GM20431 (cell line): ENCODE measurements around the gene DIO1.

ENCODE experiments used
- in situ Hi-C: fragments of 300-500 bp; cut with MseI, MboI; formaldehyde crosslinking; loops from one replicate; pipeline ENCODE4 v1.15.0; 2020; ENCODE audit warnings: low sequenced_read_pairs; ENCODE audit not compliant: unreplicated experiment

The DIO1 gene

DNA sequence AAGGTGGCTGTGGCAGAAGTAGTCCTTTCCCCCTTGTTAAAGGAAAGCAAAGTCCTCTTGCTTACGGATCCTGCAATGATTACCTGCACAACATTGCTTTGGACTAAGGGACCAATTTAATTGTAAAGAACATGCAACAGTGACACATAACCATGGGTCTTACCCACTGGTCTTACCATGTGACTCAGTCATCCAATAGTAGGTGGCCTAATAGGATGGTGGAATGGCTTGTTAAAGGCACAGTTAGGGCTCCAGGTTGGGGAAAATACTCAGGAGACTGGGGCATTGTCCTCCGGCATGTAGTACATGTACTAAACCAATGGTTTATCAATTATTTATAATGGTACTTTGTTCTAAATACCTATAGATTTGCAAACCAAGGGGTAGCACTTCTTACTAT lies 2.3 kb upstream of the DIO1 start:
- in situ Hi-C loops: no loop called here

DNA sequence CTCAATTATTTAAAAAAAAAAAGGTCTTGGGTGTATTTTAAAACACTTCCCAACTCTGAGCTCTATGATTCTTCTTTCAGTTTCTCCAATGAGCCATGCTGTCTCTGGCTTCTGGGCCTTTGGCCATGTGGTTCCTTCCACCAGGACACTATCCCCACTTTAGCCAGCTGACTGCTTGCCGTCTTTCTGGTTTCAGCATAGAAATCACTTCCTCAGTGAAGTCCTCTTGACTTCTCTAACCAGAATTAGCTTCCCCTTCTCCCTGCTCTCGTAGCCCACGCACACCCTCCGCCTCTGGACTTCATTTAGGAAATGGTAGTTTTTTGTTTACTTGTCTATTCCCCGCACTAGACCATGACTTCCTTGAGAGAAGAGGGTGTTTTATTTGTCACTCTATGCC lies 1.1 kb upstream of the DIO1 start:
- in situ Hi-C loops: no loop called here

DNA sequence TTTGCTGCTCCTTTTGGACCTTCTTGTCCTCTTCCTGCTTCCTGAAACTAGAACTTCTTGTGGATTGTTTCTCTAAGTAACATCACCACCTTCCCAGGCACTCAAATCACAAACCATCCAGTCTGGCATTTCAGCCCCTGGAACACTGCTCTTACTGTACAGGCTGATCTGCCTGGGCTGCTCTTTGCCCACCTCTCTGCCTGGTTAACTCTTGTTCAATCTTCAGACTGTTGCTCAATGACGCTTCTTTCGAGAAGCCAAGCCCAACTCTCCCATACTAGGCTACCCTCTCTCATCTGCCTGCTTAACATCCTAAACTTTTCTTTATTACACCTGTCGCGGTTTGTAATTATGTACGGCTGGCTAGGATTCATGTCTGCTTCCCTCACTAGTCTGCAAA lies 657 bp downstream of the DIO1 start:
- in situ Hi-C loops: no loop called here

DNA sequence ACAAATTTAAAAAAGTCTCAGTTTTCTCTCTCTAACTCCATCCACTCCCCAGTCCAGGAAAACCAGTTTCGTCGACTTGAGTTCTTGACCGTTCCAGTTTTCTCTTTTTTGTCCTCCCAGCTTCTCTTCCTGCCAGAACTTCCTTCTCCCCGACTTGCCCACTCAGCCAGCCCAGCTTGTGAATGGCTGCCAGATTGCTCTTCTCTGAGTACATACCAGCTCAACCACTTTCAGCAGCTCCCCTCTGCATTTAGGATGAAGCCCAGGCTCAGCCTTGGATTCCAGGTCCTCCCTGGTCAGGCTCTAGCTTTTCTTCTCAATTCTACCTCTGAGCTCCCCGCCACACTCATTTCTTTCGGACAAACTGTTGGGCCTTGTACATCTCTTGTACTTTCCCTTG lies 1.4 kb downstream of the DIO1 start:
- in situ Hi-C loops: no loop called here

DNA sequence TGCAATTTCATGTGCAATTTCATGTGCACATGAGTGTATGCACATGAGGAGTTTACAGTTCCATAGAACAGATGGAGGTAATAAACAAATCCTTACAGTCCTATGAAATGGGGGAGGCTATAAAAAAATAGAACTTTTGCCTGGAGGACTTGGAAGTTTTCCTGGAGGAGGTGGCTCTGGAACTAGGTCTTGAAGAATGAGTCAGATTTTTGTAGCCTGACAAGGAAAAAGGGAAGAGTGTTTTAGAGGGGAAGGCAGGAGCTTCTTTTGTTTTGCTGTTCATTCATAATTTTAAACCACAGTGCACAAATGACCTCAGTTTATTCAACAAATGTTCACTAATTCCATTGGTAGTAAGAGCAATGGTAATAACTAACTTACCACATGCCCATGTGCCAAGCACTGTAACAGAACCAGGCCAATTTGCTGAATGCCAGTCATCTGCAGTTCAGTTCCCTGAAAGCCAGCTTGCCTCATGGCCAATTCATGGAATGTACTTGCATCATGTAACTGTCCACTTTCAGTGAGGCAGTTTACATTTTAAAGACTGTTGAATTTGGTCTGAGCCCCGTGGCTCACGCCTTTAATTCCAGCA lies 2.7 kb downstream of the DIO1 start:
- in situ Hi-C loops: no loop called here

DNA sequence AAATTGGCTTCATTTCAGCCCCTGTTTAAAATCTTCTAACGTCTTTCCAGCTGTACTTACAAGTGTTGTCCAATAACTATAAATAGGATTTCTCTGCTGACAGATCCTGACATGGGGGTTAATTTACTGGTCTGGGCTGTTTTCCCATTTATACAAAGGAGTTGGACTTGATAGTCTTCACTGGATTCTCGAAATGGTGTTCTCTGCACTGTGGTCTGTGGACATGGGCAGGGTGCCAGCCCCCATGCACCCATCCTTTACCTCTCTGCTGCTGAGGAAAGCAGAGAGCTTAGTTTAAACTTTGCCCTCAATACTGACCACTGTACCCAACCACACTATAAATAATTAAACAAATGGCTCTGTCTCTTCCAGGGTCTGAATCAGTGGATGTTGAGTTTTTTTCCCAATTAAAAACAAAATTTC lies 5.2 kb downstream of the DIO1 start:
- in situ Hi-C loops: no loop called here

DNA sequence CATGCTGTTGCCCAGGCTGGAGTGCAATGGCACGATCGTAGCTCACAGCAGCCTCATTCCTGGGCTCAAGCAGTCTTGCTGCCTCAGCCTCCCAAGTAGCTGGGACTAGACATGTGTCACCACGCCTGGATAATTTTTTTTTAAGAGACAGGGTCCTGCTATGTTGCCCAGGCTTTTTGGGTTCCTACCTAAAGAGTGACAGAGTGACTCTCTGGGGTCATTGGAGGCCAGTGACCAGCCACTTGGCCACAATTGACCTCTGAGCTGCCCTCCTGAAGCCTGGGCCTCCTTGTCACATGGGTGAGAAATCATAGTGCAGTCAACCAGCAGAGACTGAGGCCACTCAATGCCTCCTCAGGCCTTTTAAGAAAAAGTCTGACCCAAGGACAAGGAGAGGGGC lies 5.7 kb downstream of the DIO1 start:
- in situ Hi-C loops: no loop called here

DNA sequence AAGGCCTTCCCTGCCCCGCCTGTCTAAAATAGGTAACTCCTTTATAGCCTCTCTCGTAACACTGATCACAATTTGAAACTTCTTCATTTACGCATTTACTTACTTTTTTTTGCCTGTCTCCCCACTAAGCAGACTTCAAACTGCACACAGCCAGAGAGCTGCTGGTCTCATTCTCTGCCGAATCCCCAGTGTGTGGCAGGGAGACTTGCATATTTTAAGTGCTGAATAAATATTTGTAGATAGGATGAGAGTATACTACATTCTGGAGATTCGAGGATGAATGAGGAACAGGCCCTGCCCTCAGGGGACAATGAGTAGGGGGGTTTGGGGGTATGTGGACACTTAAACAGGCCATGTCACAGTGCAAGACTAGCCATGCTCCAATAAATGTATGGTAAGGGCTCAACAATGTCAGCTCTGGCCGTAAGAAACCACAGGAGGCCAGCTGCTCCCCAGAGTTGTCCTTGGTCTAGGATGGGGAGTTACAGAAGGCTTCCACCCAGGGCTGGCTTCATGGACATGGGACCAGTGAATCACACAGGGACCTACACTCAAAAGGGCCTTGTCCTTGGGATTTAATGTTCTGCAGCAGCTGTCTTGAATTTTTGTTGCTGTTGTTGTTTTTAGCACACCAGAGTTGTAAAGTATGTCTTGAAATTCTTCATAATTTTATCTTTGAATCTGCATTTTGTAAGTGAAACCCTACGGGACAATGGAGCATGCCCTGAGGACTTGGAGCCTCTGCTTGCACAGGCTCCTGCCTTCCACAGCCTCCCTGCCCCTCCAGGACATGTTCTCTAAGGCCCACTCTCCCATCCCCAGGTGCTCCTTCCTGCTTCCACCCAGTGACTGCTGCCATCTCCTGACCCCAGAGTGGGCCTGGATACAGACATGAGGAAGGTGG lies 8.5 kb downstream of the DIO1 start:
- in situ Hi-C loops: no loop called here

DNA sequence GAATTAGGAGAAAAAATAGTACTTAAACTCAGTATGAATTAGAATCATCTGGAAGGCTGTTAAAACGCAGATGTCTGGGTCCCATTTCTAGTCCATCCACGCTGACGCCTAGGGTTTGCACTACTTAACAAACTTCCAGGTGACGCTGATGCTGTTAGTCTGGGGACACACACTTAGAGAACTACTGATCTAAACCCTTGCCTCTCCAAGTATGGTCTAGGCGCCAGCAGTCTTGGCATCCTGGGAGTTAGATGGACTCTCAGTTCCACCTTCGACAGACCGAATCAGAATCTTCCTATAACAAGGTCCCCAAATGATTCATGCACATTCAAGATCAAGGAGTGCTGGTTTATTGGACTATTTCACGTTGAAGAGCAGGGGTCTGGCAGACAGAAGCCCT lies 11.5 kb downstream of the DIO1 start:
- in situ Hi-C loops: no loop called here

DNA sequence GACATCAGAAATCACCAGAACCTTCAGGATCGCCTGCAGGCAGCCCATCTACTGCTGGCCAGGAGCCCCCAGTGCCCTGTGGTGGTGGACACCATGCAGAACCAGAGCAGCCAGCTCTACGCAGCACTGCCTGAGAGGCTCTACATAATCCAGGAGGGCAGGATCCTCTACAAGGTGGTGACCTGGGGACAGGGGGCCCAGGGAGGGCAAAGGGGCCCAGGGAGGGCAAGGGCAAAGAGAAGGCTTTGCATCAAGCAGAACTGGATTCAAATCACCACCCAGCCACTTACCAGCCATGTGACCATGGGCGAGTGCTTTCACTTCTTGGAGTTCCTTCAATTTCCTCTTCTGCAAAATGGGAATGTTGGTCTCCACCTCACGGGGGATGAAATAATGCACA lies 12.1 kb downstream of the DIO1 start:
- in situ Hi-C loops: no loop called here

DNA sequence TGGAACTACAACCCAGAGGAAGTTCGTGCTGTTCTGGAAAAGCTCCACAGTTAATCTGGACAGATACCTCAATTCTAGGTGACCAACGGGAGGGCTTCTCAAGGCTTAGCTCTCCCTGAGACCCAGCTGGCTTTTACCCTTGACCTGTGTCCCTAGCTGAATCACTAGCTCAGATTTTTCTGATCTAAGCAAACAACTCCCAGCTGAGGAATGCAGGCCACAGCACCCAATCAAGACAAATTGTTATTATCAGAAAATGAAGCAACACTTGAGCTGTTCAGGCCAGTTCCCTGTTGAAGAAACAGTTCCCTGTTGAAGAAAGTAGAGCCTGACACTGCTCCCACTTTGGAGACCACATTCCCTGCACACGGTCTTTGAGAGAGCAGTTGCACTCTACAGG lies 16.0 kb downstream of the DIO1 start:
- in situ Hi-C loops: no loop called here

DNA sequence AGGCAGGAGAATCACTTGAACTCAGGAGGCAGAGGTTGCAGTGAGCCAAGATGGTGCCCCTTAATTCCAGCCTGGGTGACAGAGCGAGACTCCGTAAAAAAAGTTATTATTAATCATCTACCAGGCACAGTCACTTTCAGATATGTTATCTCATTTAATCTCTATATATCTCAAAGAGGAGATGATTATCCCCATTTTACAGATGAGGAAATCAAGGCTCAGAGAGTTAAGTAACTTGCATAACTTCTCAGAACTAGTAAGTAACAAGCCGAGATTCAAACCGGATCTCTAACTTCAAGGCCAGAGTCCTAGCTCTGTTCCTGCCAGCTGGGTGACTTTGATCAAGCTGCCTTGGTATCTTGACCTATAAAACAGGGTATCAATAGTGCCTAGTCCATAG lies 17.5 kb downstream of the DIO1 start:
- in situ Hi-C loops: no loop called here

DNA sequence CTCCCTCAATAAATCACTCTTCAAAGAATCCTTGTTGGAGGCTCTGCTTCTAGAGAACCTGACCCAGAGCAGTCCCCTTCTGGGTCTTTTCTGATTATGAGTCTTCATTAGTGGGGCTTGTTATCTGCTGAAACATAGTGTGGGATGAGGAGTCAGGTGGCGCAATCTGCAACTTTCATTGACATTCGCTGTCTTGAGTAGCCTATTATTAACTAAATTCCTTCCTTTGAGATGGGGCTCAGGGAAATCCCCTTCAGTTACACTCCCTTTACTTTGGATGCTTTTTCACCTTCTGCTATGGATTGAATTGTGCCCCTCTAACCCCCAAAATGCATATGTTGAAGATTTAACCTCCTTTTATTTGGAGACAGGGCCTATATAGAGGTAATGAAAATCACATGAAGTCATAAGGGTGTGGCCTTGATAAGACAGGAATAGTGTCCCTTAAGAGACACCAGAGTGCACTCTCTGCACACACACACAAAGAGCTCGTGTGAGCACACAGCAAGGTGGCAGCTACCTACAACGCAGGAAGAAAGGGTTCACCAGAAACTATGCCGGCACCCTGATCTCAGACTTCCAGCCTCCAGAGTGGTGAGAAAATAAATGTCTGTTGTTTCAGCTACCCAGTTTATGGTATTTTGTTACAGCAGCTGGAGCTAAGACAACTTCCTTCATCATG lies 19.5 kb downstream of the DIO1 start:
- in situ Hi-C loops: no loop called here

DNA sequence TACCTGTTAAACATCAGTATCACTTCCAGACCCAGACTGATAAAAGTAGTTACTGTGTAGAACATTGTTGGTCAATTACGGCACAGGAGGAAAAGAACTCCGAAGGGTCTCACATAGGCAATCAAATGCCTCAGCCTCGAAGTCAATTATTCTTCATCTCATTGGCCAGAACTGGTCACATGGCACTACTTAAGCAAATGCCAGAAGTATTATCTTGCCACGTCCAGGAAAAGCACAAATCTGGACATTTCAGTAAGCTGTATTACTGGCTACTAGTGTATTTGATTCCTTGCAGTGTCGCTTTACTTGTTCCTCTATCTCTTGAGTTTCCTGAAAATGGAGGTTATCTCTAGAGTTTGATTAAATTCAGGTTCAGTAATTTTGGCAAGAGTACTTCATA lies 24.4 kb downstream of the DIO1 start:
- in situ Hi-C loops: no loop called here

DNA sequence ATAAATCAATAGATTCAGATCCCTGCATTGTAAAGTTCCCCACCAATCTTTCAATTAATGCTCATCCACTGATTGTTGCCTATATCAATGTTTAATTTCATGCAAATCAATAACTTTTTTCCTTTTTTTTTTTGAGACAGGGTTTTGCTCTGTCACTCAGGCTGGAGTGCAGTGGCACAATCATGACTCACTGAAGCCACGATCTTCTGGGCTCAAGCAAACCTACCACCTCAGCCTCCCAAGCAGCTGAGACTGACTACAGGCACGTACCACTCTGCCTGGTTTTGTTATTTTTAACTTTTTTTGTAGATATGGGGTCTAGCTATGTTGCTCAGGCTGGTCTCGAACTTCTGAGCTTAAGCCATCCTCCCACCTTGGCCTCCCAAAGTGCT lies 25.7 kb downstream of the DIO1 start:
- in situ Hi-C loops: no loop called here

DNA sequence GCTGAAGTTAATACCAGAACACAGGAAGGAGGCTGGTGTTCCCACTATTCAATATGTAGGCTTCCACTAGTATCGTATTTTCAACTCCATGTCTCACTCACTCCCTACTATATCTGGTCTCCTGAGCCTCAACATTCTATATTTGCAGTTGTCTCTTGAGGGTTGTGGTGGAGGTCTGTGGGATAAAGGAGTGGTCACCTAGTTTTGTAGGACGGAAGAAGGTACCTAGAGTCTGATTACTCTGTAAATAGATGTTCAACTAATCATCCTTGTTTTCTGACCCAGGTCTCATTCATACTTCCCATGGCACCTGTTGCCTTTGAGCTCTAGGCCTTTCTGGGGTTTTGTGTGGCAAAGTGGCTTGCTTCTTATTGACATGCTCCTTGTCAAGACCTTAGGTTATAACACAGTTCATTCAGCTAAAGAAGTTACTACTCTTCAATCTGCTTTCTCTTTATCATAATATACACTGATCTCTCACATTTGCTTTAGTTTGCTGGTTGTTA lies 33.4 kb downstream of the DIO1 start:
- in situ Hi-C loops: no loop called here

DNA sequence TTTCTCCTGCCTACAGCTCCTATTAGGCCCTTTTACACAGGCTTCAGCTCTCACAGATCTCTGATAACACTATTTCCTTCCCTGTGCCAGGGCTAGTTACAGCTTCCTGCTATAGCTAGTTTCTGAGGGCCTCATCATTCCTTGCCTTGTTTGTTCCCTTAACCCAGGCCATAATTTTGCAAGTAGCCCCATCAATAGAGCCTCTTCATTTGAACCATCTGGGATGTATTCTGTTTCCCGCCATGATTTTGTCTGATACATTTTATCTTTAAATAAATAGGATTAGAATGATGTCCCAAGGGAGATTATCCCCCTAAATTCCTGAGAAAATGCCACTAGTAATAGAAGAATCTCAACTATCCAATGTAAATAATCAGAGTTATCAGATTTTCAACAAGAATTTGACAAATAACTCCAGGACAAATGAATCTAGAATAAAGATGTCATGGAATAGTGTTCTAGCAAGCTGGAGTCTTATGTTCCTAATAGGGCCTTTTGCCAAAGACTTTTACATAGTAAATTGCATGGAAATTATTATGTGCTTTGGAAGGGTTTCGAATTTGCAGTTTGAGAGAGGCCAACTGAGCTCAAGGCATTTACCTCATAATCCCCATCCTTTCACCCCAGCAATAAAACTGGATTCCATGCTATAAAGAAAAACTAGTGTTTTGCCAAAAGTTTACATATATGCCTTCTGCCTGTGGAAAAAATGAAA lies 35.4 kb downstream of the DIO1 start:
- in situ Hi-C loops: no loop called here

DNA sequence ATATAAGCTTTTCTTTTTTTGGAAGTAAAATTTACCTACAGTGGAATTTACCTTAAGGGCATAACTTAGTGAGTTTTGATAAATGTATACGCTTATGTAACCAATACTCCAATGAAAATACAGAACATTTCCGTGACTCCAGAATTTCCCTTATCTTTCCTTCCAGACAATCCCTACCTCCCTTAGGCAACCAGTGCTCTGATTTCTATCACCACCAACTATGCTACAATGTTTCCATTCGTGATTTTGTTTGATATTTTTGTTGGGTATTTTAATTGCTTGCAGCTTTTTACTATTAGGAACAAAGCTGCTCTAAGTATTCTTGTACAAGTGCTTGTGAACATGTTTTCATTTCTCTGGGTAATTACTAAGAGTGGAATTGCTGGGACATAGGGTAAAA lies 36.9 kb downstream of the DIO1 start:
- in situ Hi-C loops: no loop called here

DNA sequence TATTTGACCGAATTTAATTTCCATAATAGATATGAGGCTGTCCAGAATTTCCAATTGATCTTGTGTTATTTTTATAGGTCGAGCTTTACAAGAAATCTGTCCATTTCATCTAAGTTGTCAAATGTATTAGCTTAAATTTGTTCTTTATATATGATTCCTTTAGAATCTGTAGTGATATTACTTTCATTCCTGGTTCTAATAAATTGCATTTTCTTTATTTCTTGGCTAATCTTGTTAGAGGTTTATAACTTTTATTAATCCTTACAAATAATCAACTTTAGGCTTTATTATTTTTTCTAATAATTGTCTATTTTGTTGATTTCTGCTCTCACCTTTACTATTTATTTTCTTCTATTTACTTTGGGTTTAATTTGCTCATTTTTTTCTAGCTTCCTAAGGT lies 37.5 kb downstream of the DIO1 start:
- in situ Hi-C loops: no loop called here

DNA sequence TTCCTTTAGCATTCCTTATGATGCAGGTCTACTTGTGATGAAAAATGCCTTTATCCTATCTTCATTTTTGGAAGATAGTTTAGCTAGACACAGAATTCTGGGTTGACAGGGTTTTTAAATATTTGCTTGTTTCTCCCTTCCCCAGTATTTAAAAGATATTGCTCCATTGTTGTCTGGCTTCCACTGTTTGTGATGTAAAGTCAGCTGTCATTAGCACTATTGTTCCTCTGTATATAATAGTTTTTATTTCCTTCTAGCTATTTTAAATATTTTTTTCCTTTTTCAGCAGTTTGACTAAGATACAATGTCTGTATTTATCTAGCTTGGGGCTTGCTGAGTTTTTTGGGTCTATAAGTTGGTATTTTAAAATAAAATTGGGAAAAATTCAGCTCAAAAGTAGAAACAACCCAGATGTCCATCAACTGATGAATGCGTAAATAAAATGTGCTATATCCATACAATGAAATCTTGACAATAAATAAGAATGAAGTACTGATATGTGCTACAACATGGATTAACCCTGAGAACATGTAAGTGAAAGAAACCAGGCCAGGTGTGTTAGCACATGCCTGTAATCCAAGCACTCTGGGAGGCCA lies 40.3 kb downstream of the DIO1 start:
- in situ Hi-C loops: no loop called here
